GM21723 (cell line): ENCODE results near the gene UBE2J1.

Experiments
- ATAC-seq: cut with Tn5 transposase; IDR thresholded peaks from one replicate; pipeline ENCODE4 v1.9.1; 2021; ENCODE audit warnings: mild to moderate bottlenecking, moderate library complexity; ENCODE audit not compliant: unreplicated experiment

UBE2J1 gene

GRCh38 chr6:89368107-89368506 is 15.6 kb upstream of the UBE2J1 start:
- ATAC-seq: no peak

- no peak for ATAC-seq
These were observed 12.1 kb upstream of the UBE2J1 start for GRCh38 chr6:89364586-89364985.

- ATAC-seq: no peak
These were observed 8.6 kb upstream of the UBE2J1 start for GRCh38 chr6:89361171-89361570.

GRCh38 chr6:89360415-89360999 is 8.0 kb upstream of the UBE2J1 start:
- peak; percentile 55 for ATAC-seq

GRCh38 chr6:89359561-89359960 is 7.0 kb upstream of the UBE2J1 start:
- no peak for ATAC-seq

GRCh38 chr6:89357390-89357789 is 4.9 kb upstream of the UBE2J1 start:
- peak; percentile 48 for ATAC-seq

- ATAC-seq: no peak
These were observed 4.2 kb upstream of the UBE2J1 start for GRCh38 chr6:89356642-89357170.

GRCh38 chr6:89355511-89356194 is 3.1 kb upstream of the UBE2J1 start:
- no peak for ATAC-seq

GRCh38 chr6:89353702-89354392 is 1.3 kb upstream of the UBE2J1 start:
- no peak for ATAC-seq

GRCh38 chr6:89353118-89353556 is 615 bp upstream of the UBE2J1 start:
- no peak for ATAC-seq

GRCh38 chr6:89351671-89352277 is 748 bp downstream of the UBE2J1 start:
- ATAC-seq: no peak

GRCh38 chr6:89350281-89350966 is 2.1 kb downstream of the UBE2J1 start:
- ATAC-seq: peak; percentile 25

GRCh38 chr6:89348372-89348771 is 4.2 kb downstream of the UBE2J1 start:
- ATAC-seq: no peak

- no peak for ATAC-seq
These were observed 4.7 kb downstream of the UBE2J1 start for GRCh38 chr6:89347825-89348224.

GRCh38 chr6:89346433-89346832 is 6.1 kb downstream of the UBE2J1 start:
- ATAC-seq: no peak

GRCh38 chr6:89339565-89339964 is 13.0 kb downstream of the UBE2J1 start:
- ATAC-seq: no peak

- no peak for ATAC-seq
These were observed 17.4 kb downstream of the UBE2J1 start for GRCh38 chr6:89335164-89335563.

GRCh38 chr6:89330910-89331309 is 21.6 kb downstream of the UBE2J1 start:
- ATAC-seq: no peak

- no peak for ATAC-seq
These were observed 23.5 kb downstream of the UBE2J1 start for GRCh38 chr6:89328976-89329375.

- ATAC-seq: no peak
These were observed 28.2 kb downstream of the UBE2J1 start for GRCh38 chr6:89324304-89324703.

- ATAC-seq: no peak
These were observed 29.0 kb downstream of the UBE2J1 start for GRCh38 chr6:89323511-89323971.
